GM23338 (cell line): Measurements from ENCODE around the gene MAP3K21. TPM values are rescaled to one million over a fixed set of nuclear protein-coding genes. Genes with fewer than 3 reads are reported as not detected.

ENCODE experiments used
- ATAC-seq: fragments of 200-7000 bp; cut with Tn5 transposase; 3 replicates; pipeline ENCODE4 v1.9.1; 2020
- DNase-seq: peaks from one replicate; pipeline ENCODE4 v3.0.0-alpha.2; 2015; ENCODE audit warnings: low spot score
- H2AFZ ChIP-seq: fragments of 200-600 bp; sonication (generic); 2 replicates; pipeline ENCODE4 v1.8.0; 2016; ENCODE audit warnings: antibody characterized with exemption, mild to moderate bottlenecking, moderate library complexity
- H3F3A ChIP-seq: fragments of 200-600 bp; sonication (generic); replicated peaks from 2 replicates; pipeline ENCODE4 v1.8.0; 2017; ENCODE audit warnings: antibody characterized with exemption, mixed run types, low read depth
- H3K27ac ChIP-seq: fragments of 200-600 bp; sonication (generic); 2 replicates; pipeline ENCODE4 v1.6.1; 2016; ENCODE audit warnings: low read depth
- H3K27me3 ChIP-seq: fragments of 200-600 bp; sonication (generic); 2 replicates; pipeline ENCODE4 v1.8.0; 2016; ENCODE audit warnings: mild to moderate bottlenecking, mixed run types, moderate library complexity; ENCODE audit not compliant: insufficient read depth
- H3K36me3 ChIP-seq: fragments of 200-600 bp; sonication (generic); 2 replicates; pipeline ENCODE4 v1.8.0; 2016; ENCODE audit warnings: mild to moderate bottlenecking; ENCODE audit not compliant: insufficient read depth
- H3K4me1 ChIP-seq: fragments of 200-600 bp; sonication (generic); 2 replicates; pipeline ENCODE4 v1.8.0; 2016; ENCODE audit warnings: mild to moderate bottlenecking, moderate library complexity; ENCODE audit not compliant: insufficient read depth
- H3K4me2 ChIP-seq: fragments of 200-600 bp; sonication (generic); 2 replicates; pipeline ENCODE4 v1.7.1; 2017; ENCODE audit warnings: mixed run types
- H3K4me3 ChIP-seq: fragments of 200-600 bp; sonication (generic); 2 replicates; pipeline ENCODE4 v1.6.1; 2016; ENCODE audit warnings: mixed run types
- H3K79me2 ChIP-seq: fragments of 200-600 bp; sonication (generic); replicated peaks from 2 replicates; pipeline ENCODE4 v1.8.0; 2017; ENCODE audit warnings: mild to moderate bottlenecking; ENCODE audit not compliant: insufficient read depth
- H3K9me2 ChIP-seq: fragments of 200-600 bp; sonication (generic); 2 replicates; pipeline ENCODE4 v1.8.0; 2017; ENCODE audit not compliant: insufficient read depth
- H4K20me1 ChIP-seq: fragments of 200-600 bp; sonication (generic); replicated peaks from 2 replicates; pipeline ENCODE4 v1.8.0; 2017; ENCODE audit warnings: mild to moderate bottlenecking; ENCODE audit not compliant: insufficient read depth
- H3K27ac Mint-ChIP-seq: 2 replicates; pipeline ENCODE4 v1.8.0; 2020; ENCODE audit warnings: inconsistent platforms, mild to moderate bottlenecking, moderate library complexity, mixed read lengths
- H3K27me3 Mint-ChIP-seq: 3 replicates; pipeline ENCODE4 v1.8.0; 2022; ENCODE audit warnings: low read depth, mild to moderate bottlenecking, moderate library complexity, mixed read lengths, inconsistent platforms; ENCODE audit not compliant: insufficient read depth, poor library complexity
- H3K36me3 Mint-ChIP-seq: 3 replicates; pipeline ENCODE4 v1.8.0; 2021; ENCODE audit warnings: low read depth, mild to moderate bottlenecking, inconsistent platforms, moderate library complexity, mixed read lengths
- H3K4me1 Mint-ChIP-seq: 3 replicates; pipeline ENCODE4 v1.8.0; 2020; ENCODE audit warnings: mild to moderate bottlenecking, inconsistent platforms, mixed read lengths
- H3K4me3 Mint-ChIP-seq: 3 replicates; pipeline ENCODE4 v1.8.0; 2021; ENCODE audit warnings: moderate library complexity, mild to moderate bottlenecking, inconsistent platforms, mixed read lengths
- H3K9me3 Mint-ChIP-seq: 3 replicates; pipeline ENCODE4 v1.8.0; 2020; ENCODE audit warnings: moderate library complexity, mild to moderate bottlenecking, inconsistent platforms, mixed read lengths
- CREB1 ChIP-seq: fragments of 250-450 bp; sonication (Bioruptor Pico); IDR thresholded peaks from 2 replicates; pipeline ENCODE4 v1.5.0; 2020; ENCODE audit warnings: low read depth, mild to moderate bottlenecking, moderate library complexity
- EZH2 ChIP-seq: fragments of 200-600 bp; sonication (generic); IDR thresholded peaks from one replicate; pipeline ENCODE4 v1.8.0; 2017; ENCODE audit warnings: antibody characterized with exemption, mild to moderate bottlenecking, low read depth; ENCODE audit not compliant: unreplicated experiment
- EZH2phosphoT487 ChIP-seq: fragments of 200-600 bp; sonication (generic); IDR thresholded peaks from one replicate; pipeline ENCODE4 v1.8.1; 2018; ENCODE audit warnings: antibody characterized with exemption; ENCODE audit not compliant: unreplicated experiment
- JUNB ChIP-seq: IDR thresholded peaks from one replicate; pipeline ENCODE4 v1.6.1; 2016; ENCODE audit warnings: antibody characterized with exemption; ENCODE audit not compliant: unreplicated experiment
- NANOG ChIP-seq: IDR thresholded peaks from 2 replicates; pipeline ENCODE4 v1.6.1; 2016; ENCODE audit warnings: antibody characterized with exemption, borderline replicate concordance
- POLR2AphosphoS5 ChIP-seq: IDR thresholded peaks from 2 replicates; pipeline ENCODE4 v1.6.1; 2016; ENCODE audit warnings: antibody characterized with exemption, low read depth
- STAT1 ChIP-seq: IDR thresholded peaks from one replicate; pipeline ENCODE4 v1.6.1; 2016; ENCODE audit warnings: antibody characterized with exemption; ENCODE audit not compliant: unreplicated experiment
- ZNF114 ChIP-seq: fragments of 250-450 bp; sonication (Bioruptor Pico); IDR thresholded peaks from 2 replicates; pipeline ENCODE4 v1.5.0; 2020; ENCODE audit warnings: mild to moderate bottlenecking, moderate library complexity
- ZNF331 ChIP-seq: fragments of 250-450 bp; sonication (Bioruptor Pico); IDR thresholded peaks from 2 replicates; pipeline ENCODE4 v1.5.0; 2020; ENCODE audit warnings: low read depth, mild to moderate bottlenecking, moderate library complexity
- polyA plus RNA-seq: library from polyadenylated mRNA; unstranded; fragments of >200 nt; fragmentation: Nextera tagmentation; extraction: Ambion mirVana; gene quantifications from 2 replicates; pipeline ENCODE4 v1.2.1, GENCODE V29; 2016
- total RNA-seq: library from RNA; depleted of rRNA; stranded (reverse); fragments of >200 nt; shearing (Covaris generic); gene quantifications from 2 replicates; pipeline ENCODE4 v1.2.3, GENCODE V29; 2014
- TF ChIP-seq, protein P1 (sequence below): fragments of 250-450 bp; sonication (Bioruptor Pico); IDR thresholded peaks from 2 replicates; pipeline ENCODE4 v1.5.0; 2020; ENCODE audit warnings: mild to moderate bottlenecking, moderate library complexity
- TF ChIP-seq, protein P2 (sequence below): IDR thresholded peaks from one replicate; pipeline ENCODE4 v1.6.1; 2018; ENCODE audit warnings: antibody characterized with exemption; ENCODE audit not compliant: unreplicated experiment
- TF ChIP-seq, protein P3 (sequence below): IDR thresholded peaks from 2 replicates; pipeline ENCODE4 v1.6.1; 2016; ENCODE audit warnings: antibody characterized with exemption
- TF ChIP-seq, protein P4 (sequence below), 2 experiments: fragments of 200-600 bp in 1 of 2; sonication (generic) in 1 of 2; conservative IDR thresholded peaks; 2 replicates each; pipeline versions ENCODE4 v1.5.1 to v1.6.1; 2016 to 2017; ENCODE audit warnings: antibody characterized with exemption in 2 of 2, low read depth in 2 of 2, mild to moderate bottlenecking in 2 of 2, moderate library complexity in 1 of 2

The MAP3K21 gene
- total and polyA plus RNA-seq, 2 experiments from 2014 or later = 11.7 to 40.1 TPM

DNA sequence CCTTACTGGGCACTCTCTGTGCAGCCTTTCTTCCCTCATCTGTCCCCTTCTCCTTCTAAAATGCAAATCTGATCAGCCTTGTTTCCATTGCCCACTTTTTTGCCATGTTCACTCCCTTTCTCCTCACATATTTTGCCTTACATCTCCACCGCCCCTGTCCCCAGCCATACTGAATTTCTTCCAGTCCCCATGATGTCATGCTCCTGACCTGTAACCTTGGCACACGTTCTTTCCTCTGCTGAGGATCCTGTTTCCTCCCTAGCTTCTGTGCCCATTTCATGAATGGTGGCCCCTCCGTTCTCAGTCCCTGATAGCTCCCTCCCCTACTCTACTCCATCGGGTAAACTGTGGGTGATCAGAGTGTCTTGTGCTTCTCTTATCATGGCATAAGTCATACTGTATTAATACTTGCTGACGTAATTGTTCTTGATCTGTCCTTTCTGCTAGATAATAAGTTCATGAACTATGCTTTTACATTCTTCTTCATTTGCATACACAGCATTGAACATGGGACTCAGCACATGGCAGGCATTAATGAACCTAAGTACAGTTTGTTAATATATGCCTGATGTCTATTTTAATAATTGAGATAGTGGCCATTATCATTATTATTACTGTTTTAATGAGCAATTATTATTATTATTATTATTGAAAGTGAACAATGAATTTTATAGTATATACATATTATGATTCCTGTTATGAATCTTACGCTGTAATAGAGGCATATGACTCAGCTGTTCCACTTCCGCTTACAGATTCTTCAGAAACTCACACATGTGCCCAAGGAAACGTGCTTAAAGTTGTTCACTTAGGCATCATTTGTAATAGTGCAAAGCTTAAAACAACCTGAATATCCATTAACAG is 28.5 kb downstream of the MAP3K21 start:
- H3K36me3 ChIP-seq = 0 out of 2 replicates have a peak, but pooled peaks cover 3% of the 10 kb centered on the region
- no peak overlapping the region for H2AFZ ChIP-seq
- no peaks in the 10 kb centered on the region for H3K27me3 ChIP-seq
- H3K79me2 ChIP-seq = peaks cover 9% of the 10 kb centered on the region
- H3K4me2 ChIP-seq = no peak overlapping the region
- H3K36me3 Mint-ChIP-seq = peaks cover 41% of the 10 kb centered on the region
- DNase-seq (no peak), ATAC-seq (no peak)
- H3K27ac Mint-ChIP-seq = no peak overlapping the region; the same call in 1 of the 2 replicates
- H3K9me2 ChIP-seq = no peaks in the 10 kb centered on the region
- H3K4me3 Mint-ChIP-seq = no peak overlapping the region
- no peaks in the 10 kb centered on the region for H3F3A ChIP-seq
- H3K4me3 ChIP-seq = no peak overlapping the region
- no peaks in the 10 kb centered on the region for H3K9me3 Mint-ChIP-seq
- H3K4me1 Mint-ChIP-seq = peaks cover 15% of the 10 kb centered on the region; the same call in 2 of the 3 replicates
- H4K20me1 ChIP-seq = no peaks in the 10 kb centered on the region; the same call in 1 of the 2 replicates
- TF ChIP-seq, protein P1, sequence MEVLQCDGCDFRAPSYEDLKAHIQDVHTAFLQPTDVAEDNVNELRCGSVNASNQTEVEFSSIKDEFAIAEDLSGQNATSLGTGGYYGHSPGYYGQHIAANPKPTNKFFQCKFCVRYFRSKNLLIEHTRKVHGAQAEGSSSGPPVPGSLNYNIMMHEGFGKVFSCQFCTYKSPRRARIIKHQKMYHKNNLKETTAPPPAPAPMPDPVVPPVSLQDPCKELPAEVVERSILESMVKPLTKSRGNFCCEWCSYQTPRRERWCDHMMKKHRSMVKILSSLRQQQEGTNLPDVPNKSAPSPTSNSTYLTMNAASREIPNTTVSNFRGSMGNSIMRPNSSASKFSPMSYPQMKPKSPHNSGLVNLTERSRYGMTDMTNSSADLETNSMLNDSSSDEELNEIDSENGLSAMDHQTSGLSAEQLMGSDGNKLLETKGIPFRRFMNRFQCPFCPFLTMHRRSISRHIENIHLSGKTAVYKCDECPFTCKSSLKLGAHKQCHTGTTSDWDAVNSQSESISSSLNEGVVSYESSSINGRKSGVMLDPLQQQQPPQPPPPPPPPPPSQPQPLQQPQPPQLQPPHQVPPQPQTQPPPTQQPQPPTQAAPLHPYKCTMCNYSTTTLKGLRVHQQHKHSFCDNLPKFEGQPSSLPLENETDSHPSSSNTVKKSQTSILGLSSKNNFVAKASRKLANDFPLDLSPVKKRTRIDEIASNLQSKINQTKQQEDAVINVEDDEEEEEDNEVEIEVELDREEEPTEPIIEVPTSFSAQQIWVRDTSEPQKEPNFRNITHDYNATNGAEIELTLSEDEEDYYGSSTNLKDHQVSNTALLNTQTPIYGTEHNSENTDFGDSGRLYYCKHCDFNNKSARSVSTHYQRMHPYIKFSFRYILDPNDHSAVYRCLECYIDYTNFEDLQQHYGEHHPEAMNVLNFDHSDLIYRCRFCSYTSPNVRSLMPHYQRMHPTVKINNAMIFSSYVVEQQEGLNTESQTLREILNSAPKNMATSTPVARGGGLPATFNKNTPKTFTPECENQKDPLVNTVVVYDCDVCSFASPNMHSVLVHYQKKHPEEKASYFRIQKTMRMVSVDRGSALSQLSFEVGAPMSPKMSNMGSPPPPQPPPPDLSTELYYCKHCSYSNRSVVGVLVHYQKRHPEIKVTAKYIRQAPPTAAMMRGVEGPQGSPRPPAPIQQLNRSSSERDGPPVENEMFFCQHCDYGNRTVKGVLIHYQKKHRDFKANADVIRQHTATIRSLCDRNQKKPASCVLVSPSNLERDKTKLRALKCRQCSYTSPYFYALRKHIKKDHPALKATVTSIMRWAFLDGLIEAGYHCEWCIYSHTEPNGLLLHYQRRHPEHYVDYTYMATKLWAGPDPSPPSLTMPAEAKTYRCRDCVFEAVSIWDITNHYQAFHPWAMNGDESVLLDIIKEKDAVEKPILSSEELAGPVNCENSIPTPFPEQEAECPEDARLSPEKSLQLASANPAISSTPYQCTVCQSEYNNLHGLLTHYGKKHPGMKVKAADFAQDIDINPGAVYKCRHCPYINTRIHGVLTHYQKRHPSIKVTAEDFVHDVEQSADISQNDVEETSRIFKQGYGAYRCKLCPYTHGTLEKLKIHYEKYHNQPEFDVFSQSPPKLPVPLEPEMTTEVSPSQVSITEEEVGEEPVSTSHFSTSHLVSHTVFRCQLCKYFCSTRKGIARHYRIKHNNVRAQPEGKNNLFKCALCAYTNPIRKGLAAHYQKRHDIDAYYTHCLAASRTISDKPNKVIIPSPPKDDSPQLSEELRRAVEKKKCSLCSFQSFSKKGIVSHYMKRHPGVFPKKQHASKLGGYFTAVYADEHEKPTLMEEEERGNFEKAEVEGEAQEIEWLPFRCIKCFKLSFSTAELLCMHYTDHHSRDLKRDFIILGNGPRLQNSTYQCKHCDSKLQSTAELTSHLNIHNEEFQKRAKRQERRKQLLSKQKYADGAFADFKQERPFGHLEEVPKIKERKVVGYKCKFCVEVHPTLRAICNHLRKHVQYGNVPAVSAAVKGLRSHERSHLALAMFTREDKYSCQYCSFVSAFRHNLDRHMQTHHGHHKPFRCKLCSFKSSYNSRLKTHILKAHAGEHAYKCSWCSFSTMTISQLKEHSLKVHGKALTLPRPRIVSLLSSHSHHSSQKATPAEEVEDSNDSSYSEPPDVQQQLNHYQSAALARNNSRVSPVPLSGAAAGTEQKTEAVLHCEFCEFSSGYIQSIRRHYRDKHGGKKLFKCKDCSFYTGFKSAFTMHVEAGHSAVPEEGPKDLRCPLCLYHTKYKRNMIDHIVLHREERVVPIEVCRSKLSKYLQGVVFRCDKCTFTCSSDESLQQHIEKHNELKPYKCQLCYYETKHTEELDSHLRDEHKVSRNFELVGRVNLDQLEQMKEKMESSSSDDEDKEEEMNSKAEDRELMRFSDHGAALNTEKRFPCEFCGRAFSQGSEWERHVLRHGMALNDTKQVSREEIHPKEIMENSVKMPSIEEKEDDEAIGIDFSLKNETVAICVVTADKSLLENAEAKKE (CRISPR knock-in tag) = no peak
- TF ChIP-seq POLR2AphosphoS5 (no peak), ZNF114 (CRISPR knock-in tag) (no peak), STAT1 (no peak), EZH2phosphoT487 (no peak), ZNF331 (CRISPR knock-in tag) (no peak), EZH2 (no peak), JUNB (no peak), CREB1 (CRISPR knock-in tag) (no peak), NANOG (no peak)
- TF ChIP-seq, protein P2, sequence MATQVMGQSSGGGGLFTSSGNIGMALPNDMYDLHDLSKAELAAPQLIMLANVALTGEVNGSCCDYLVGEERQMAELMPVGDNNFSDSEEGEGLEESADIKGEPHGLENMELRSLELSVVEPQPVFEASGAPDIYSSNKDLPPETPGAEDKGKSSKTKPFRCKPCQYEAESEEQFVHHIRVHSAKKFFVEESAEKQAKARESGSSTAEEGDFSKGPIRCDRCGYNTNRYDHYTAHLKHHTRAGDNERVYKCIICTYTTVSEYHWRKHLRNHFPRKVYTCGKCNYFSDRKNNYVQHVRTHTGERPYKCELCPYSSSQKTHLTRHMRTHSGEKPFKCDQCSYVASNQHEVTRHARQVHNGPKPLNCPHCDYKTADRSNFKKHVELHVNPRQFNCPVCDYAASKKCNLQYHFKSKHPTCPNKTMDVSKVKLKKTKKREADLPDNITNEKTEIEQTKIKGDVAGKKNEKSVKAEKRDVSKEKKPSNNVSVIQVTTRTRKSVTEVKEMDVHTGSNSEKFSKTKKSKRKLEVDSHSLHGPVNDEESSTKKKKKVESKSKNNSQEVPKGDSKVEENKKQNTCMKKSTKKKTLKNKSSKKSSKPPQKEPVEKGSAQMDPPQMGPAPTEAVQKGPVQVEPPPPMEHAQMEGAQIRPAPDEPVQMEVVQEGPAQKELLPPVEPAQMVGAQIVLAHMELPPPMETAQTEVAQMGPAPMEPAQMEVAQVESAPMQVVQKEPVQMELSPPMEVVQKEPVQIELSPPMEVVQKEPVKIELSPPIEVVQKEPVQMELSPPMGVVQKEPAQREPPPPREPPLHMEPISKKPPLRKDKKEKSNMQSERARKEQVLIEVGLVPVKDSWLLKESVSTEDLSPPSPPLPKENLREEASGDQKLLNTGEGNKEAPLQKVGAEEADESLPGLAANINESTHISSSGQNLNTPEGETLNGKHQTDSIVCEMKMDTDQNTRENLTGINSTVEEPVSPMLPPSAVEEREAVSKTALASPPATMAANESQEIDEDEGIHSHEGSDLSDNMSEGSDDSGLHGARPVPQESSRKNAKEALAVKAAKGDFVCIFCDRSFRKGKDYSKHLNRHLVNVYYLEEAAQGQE = no peak
- TF ChIP-seq, protein P3, sequence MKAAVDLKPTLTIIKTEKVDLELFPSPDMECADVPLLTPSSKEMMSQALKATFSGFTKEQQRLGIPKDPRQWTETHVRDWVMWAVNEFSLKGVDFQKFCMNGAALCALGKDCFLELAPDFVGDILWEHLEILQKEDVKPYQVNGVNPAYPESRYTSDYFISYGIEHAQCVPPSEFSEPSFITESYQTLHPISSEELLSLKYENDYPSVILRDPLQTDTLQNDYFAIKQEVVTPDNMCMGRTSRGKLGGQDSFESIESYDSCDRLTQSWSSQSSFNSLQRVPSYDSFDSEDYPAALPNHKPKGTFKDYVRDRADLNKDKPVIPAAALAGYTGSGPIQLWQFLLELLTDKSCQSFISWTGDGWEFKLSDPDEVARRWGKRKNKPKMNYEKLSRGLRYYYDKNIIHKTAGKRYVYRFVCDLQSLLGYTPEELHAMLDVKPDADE = no peak
- TF ChIP-seq, protein P4, sequence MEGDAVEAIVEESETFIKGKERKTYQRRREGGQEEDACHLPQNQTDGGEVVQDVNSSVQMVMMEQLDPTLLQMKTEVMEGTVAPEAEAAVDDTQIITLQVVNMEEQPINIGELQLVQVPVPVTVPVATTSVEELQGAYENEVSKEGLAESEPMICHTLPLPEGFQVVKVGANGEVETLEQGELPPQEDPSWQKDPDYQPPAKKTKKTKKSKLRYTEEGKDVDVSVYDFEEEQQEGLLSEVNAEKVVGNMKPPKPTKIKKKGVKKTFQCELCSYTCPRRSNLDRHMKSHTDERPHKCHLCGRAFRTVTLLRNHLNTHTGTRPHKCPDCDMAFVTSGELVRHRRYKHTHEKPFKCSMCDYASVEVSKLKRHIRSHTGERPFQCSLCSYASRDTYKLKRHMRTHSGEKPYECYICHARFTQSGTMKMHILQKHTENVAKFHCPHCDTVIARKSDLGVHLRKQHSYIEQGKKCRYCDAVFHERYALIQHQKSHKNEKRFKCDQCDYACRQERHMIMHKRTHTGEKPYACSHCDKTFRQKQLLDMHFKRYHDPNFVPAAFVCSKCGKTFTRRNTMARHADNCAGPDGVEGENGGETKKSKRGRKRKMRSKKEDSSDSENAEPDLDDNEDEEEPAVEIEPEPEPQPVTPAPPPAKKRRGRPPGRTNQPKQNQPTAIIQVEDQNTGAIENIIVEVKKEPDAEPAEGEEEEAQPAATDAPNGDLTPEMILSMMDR (conservative IDR thresholded peaks at IDR 0.05; ENCODE audit: low read depth in 2 of 2) = no peak
- H3K4me1 ChIP-seq = peaks cover 6% of the 10 kb centered on the region; the same call in 1 of the 2 replicates
- no peak overlapping the region for H3K27ac ChIP-seq
- H3K27me3 Mint-ChIP-seq = peaks cover 2% of the 10 kb centered on the region
